GM12891 (cell line): ENCODE results near the gene SULF2.

Source experiments
- PAX5 ChIP-seq: IDR thresholded peaks from 2 replicates; pipeline ENCODE4 v1.6.1; 2011; ENCODE audit warnings: low read length, moderate library complexity, mild to moderate bottlenecking; ENCODE audit not compliant: insufficient read depth, severe bottlenecking
- POLR2A ChIP-seq: IDR thresholded peaks from 2 replicates; pipeline ENCODE4 v1.6.1; 2011; ENCODE audit warnings: low read depth, low read length, control low read depth
- POLR2AphosphoS5 ChIP-seq: IDR thresholded peaks from 2 replicates; pipeline ENCODE4 v1.6.1; 2011; ENCODE audit warnings: low read depth, low read length, control low read depth
- POU2F2 ChIP-seq: IDR thresholded peaks from 2 replicates; pipeline ENCODE4 v1.6.1; 2011; ENCODE audit warnings: low read depth, mild to moderate bottlenecking, control low read depth, low read length, moderate library complexity
- SPI1 ChIP-seq: IDR thresholded peaks from 2 replicates; pipeline ENCODE4 v1.6.1; 2011; ENCODE audit warnings: low read depth, low read length, control low read depth
- TAF1 ChIP-seq: IDR thresholded peaks from 2 replicates; pipeline ENCODE4 v1.6.1; 2011; ENCODE audit warnings: low read depth, low read length, control low read depth

DNA sequence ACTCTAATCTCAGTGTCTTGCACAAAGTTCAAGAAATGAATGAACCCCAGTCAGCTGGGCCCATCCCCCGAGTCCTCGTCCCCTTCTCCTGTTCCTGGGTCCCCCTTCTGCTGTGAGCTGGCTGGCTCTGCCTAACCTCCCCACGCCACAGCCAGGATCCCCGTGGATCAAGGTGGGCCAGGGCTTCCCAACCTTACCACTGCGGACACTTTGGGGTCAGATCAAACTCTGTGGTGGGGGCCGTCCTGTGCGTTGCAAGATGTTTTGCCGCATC, 116.2 kb downstream of the SULF2 start:
- TF ChIP-seq POLR2A (no peak), POLR2AphosphoS5 (no peak), TAF1 (no peak), PAX5 (no peak), SPI1 (no peak), POU2F2 (no peak)
